GM12892 (cell line): ENCODE measurements around the gene PHAF1.

Experiments
- POLR2A ChIP-seq: IDR thresholded peaks from 2 replicates; pipeline ENCODE4 v1.6.1; 2011; ENCODE audit warnings: low read depth, low read length, control low read depth
- POLR2AphosphoS5 ChIP-seq: IDR thresholded peaks from 2 replicates; pipeline ENCODE4 v1.6.1; 2011; ENCODE audit warnings: low read depth, low read length, control low read depth
- TAF1 ChIP-seq: IDR thresholded peaks from 2 replicates; pipeline ENCODE4 v1.6.1; 2011; ENCODE audit warnings: low read depth, mild to moderate bottlenecking, control low read depth, low read length, borderline replicate concordance

GRCh38 chr16:67158637-67159600 is 49.2 kb downstream of the PHAF1 start:
- 0 out of 2 replicates have a peak, but pooled peaks have one; percentile 46 for TF ChIP-seq POLR2A
- TF ChIP-seq POLR2AphosphoS5 = peak; percentile 33; the same call in 1 of the 2 replicates
- no peak for TF ChIP-seq TAF1
